GM19467 (cell line): ENCODE data around the gene LRRC53.

ENCODE experiments used
- ATAC-seq: cut with Tn5 transposase; IDR thresholded peaks from one replicate; pipeline ENCODE4 v1.9.1; 2021; ENCODE audit warnings: mild to moderate bottlenecking, moderate library complexity; ENCODE audit not compliant: unreplicated experiment

LRRC53 gene

DNA sequence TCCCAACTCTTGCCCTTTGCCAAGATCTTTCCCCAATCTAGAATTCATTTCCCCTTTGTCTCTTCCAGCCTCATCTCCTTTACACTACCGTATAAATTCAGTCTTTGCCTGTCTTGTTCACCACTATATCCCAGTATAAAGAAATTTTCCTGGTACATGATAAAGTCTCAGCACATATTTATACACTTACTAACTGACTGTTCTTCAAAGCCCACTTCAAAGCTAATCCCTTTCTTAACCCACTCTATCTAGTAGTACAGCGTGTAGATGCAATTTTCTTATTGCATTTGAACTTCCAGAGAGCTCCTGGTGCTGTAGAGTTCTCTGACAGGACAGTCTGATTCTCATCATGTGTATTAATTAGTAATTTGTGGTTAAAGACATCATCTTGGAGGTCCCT lies 78.1 kb downstream of the LRRC53 start:
- no peak for ATAC-seq

DNA sequence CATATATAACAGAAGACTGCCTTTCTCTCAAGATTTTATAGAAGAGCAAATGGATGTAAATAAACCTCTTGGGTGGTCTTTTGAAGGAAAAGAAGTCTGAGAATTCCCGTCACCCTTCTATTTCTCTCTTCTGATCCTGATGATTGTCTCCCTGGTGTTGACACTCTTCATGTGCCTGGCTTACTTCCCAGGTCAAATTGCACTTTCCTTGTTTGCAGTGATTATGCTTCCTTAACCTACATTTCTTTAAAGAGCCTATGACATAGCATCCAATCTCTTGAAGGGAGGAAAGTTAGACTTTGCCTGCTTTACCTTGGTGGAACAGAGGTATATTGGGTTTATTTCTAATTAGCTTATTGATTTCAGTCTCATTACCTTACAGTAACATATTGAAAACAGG lies 80.1 kb downstream of the LRRC53 start:
- ATAC-seq, result no peak

DNA sequence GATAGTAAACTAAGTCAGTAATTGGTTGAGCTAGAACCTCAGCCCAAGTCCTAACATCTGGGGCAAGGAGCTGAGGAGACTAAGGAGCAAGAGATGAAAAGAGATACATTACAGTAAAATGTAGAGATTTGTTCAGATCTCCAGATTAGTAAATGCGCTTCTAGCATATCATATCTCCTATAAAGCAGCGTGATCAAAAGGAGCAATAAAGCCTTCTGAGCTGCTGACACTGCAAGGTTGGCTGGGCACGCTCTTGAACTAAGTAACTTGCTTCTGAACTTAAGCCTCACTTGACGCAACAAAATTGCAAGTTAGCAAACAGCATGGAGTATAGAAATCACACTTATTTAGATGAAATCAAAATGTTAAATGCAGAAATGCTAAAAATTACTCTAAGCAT lies 80.9 kb downstream of the LRRC53 start:
- ATAC-seq, result no peak

DNA sequence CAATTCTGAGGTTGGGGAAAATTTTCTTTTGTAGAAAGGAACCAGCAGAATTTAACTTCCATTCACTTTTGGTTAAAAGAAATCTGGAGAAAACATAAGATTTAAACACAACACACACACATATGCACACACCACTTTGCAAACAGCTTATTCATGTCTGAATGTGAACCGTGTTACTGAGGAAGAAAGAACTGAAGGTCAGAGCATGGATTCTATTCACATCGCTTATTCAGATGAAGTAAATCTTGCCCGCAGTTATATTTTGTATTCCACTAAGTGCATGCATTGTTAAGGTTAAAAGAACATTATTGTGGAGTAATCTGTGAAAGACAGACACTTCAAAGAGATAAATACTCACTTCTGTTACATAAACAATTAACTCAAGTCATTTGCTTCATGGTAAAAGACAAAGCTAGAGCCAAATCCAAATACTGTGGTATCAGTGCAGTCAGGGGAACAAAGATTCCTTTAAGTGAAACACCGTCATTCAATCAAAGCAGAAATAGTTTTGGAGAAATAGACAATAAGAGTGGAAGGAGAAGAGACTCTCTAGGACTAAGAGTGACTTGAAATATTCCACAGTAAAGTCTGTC lies 82.0 kb downstream of the LRRC53 start:
- ATAC-seq, result no peak

DNA sequence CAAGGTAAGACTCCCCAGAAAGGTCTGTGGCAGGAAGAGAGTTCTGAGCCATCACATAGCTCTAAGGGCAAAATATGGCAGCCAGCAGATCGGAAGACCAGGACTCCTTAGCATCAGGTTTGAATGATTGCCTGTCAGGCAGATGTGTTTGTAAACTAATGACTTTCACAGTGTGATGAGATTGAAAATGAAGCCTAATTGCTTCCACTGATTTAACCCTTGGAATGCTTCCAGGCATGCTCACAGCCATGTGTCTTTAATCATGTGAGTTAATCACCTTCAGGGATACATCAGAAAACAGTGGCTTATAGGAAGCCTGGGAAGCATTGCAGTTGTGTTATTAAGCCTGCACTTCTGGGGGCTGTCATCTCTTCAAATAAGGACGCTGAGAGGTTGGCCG lies 82.8 kb downstream of the LRRC53 start:
- no peak for ATAC-seq

DNA sequence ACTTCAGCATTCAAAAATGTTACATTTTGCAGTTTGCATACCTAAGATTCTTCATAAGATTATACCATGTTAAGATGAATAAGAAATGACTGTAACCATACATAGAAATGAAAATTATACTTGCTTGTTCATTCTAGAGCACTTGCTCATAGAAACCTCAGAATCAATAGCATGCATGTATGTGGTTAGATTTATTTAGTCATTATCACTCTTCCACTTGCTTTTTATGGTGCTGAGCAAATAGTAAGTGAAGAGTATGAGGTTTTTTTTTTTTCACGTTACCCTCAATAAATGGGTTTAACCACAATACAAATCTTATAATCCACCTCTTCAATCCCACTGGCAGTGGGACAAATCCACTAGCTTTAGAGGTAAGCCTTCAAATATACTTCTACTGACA lies 84.7 kb downstream of the LRRC53 start:
- ATAC-seq, result no peak

DNA sequence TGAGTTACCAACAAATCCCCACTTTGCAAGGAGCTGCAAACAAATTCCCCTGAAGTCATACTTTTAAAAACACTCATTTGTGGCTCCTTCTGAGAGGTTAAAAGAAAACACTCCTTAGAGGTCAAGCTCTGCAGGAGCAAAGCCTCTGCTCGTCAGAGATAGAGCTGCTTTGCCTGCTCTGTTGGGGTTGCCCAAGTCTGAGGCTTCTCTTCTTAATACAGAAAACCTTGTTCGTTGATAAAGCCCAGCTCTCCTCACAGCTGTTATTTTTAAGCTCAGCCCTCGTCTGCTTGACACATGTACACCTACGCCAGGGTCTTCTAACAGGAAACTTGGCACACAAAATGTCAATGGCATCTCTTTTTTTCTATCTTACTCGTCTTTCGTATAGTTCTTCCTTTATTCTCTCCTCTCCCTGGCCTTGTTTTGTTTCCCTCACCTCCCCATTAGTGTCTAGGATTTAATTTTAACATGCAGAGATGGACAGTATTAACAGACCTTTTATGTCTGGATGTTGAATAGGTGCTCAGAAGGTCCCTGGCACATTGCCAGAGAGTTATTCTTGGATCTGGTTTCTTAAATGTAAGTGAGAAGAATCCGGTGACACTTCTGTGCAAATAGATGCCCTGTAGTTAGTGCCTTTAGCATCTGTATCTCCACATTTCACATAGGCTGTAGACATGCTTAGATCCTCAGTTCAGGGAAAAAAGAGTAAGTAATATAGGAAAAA lies 86.0 kb downstream of the LRRC53 start:
- ATAC-seq, result no peak

DNA sequence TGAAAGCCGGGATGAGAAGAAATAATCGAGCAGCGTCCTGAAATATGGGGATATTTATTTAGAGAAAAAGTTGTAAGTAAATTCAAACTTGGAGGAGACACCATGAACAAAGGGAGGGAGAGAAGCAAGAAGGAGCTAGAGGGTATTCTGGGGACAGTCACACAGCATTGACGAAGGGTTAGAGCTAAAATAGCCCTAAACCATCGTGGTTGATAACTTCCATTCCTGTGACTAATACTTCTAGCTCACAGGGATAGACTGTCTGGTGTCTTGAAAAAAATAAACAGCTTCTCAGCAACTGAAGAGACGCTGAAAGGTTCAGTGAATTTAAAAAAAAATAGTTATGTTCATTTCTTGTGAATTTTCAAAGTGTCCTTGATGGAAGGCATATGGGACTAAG lies 86.7 kb downstream of the LRRC53 start:
- no peak for ATAC-seq

DNA sequence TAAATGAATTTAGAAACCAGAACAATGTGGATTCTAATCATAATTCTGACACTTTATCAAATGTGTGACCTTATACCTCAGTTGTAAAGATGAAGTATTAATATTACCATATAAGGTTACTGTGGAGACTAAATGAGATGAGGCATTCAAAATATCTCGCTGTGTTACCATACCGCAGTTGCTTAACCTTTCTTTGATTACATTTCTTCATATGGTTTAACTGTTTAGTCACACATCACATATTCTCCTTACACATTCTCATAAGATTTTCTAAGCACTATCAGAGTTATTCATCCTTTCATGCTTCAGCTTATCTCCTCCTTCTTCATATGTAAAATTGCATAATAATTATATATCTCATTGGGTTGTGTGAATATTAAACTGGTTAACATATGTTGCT lies 88.9 kb downstream of the LRRC53 start:
- no peak for ATAC-seq

DNA sequence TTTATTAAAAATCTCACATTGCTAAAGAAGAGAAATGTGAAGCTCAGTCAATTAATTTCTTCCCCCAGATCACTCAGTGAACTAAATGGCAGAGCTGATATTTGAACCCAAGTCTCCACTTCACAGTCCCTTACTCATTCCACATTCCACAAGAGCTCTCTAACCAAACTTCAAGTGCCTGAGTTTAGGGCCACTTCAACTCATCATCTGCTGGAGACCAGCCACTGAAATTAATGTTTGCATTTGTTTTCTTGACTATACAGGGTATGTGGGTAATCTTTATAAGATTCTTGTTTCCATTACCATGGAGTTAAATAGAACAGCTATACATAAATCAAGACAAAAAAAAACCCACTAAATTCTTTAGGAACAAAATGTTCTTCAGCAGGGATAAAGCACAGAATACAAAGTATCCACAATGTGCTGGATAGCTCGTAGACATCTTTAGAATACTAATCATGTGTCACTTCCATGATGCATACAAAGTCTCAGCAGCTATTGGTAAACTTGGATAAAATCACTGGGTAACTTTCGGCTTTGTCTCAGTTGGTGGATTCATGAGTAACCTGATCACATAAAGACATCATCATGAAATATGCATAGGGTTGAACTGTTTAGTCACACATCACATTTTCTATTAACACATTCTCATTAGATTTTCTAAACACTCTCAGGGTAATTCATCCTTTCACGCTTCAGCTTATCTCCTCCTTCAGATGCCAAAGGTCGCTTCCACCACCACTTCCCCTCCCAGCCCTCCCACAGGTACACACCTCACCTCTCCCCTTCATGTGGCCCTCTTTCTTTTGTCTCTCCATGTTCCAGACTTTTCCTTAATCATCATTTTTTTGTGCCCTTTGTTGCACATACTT lies 89.8 kb downstream of the LRRC53 start:
- no peak for ATAC-seq

DNA sequence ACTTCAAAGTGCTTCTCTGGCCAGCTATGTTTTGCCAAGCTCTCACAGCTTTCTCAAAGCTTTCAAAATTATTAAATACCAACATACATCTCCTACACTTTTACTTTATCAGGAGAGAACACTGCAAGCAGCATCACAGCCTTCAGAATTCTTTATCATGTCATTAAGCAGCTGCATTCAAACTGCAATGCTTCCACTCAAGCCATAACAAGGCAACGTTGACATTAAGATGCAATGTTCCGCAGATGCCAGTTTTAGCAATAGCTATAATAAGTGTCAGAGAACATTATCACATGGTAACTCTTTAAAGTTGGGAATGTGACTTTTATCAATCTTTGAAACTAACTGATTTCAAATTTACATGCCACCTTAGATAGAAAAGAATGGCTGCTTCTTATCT lies 91.9 kb downstream of the LRRC53 start:
- no peak for ATAC-seq
